ENCODE data around the gene SETD3.

DNA sequence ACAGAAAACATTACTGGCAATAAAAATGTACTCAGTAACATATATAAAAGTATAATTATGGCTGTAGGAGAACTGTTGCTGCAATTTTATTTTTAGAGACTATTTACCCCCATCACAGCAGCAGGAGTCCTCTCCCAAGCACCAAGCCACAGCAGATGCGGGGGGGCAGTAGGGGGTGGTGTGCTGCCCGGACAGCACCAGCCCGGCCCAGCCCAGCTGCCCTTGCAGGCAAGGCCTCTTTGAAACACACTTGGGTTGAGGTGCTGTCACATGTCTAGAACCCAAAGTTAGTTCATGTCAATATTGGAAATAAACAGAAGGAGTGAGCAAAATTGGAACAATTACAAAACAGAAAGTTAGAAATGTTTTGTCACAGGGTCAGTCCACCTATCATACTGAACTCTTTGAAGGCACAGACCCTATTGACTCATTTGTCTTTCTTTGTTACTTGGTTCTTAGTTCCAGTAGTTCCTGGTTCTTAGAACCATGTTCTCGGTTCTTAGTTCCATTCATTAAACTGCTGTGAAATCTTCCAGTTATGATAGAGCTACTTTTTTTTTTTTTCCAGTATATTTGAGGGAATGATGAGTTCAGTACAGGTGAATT, 23.3 kb upstream of the SETD3 start:
- TF ChIP-seq, protein P1, sequence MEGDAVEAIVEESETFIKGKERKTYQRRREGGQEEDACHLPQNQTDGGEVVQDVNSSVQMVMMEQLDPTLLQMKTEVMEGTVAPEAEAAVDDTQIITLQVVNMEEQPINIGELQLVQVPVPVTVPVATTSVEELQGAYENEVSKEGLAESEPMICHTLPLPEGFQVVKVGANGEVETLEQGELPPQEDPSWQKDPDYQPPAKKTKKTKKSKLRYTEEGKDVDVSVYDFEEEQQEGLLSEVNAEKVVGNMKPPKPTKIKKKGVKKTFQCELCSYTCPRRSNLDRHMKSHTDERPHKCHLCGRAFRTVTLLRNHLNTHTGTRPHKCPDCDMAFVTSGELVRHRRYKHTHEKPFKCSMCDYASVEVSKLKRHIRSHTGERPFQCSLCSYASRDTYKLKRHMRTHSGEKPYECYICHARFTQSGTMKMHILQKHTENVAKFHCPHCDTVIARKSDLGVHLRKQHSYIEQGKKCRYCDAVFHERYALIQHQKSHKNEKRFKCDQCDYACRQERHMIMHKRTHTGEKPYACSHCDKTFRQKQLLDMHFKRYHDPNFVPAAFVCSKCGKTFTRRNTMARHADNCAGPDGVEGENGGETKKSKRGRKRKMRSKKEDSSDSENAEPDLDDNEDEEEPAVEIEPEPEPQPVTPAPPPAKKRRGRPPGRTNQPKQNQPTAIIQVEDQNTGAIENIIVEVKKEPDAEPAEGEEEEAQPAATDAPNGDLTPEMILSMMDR (optimal IDR thresholded peaks at IDR 0.05 in 1 of 3, IDR thresholded peaks at IDR 0.05 in 1 of 3, conservative IDR thresholded peaks at IDR 0.05 in 1 of 3; ENCODE audit: extremely low read depth in 1 of 3, insufficient read depth in 2 of 3, low read length in 3 of 3), result no peak
- no peak for TF ChIP-seq EZH2 (IDR thresholded peaks at IDR 0.05; ENCODE audit: low read length)

Measured in keratinocyte (primary cell).